ENCODE measurements around the gene FAM53B.

The FAM53B gene

DNA sequence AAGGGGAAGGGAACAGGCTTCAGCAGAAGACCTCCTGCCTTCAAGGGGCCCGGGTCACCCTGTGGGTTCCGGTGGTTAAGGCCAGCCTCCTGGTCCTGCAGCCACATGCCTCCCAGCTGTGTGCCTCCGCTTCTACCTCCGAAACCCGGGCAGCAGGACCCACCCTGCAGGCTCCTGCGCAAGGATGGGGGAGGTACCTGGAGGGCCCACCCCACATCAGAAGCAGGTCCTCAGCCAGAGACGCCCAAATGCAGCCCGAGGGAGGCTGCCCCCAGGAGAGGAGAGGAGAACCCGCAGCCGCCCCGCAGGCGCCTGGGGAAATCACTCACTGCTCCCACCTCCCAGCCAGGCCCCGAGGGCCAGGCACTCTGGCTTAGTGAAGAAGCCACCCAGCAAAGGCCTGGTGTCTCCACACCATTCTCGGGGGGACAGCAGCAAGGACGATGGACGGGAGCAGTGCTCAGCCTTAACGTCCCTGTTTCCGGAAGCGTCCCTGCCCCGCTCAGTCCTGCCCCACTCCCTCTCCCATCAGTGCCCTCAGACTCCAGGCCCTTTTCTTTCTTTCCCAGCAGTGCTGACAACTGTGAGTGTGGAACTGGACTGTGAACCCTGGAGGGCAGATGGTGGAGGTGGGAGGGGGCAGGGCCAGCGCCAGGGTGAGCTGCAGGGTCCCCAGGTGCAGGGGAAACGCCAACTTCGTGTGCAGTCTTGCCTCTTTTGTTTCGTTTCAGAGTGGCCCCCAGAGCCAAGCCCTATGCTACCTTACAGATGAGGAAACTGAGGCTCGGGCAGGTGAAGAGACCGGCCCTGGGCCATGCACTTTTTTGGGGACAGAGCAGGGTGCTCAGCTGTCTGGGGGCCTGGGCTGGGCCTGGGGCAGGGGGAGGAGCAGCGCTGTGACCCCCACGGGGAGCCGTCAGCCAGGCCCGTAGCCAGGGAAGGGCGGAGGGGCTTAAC is 138.0 kb downstream of the FAM53B start:
- Histone ChIP-seq H4K91ac (ENCODE audit: low read depth, low read length) (no peak overlapping the region), H3K14ac (ENCODE audit: low read length) (no peak overlapping the region), H3K27ac (ENCODE audit: low read depth, low read length) (no peak overlapping the region)

DNA sequence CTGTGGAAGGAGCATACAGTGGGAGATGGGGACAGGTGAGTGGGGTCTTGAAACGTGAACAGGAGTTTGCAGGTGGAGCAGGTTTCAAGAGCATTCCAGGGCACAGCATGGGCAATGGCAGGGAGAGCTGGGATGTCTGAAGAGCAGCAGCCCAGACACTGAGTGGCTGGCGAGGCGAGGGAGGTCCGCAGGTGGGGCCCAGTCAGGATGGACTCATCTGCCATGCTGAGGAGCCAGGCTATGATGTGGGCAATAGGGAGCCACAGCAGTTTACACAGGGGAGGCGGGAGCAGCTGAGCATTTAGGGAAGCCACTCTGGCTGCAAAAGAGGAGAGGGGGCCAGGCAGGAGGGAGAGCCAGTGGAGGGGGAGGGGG is 138.7 kb downstream of the FAM53B start:
- Histone ChIP-seq H3K23ac (ENCODE audit: low read length) (no peak overlapping the region), H2BK12ac (ENCODE audit: low read length) (no peak overlapping the region), H3K36me3 (ENCODE audit: control insufficient read depth in 1 of 2, insufficient read depth in 2 of 2, low read length in 2 of 2) (no peaks in the 10 kb centered on the region), H2BK120ac (ENCODE audit: insufficient read depth, low read length, poor library complexity) (no peak overlapping the region), H2AFZ (ENCODE audit: insufficient read depth, low read length, poor library complexity) (no peak overlapping the region), H3K79me2 (ENCODE audit: control insufficient read depth, insufficient read depth, low read length, poor library complexity) (no peaks in the 10 kb centered on the region), H3K4me2 (ENCODE audit: low read length) (no peak overlapping the region), H3K79me1 (ENCODE audit: low read length) (no peaks in the 10 kb centered on the region), H3K27me3 (ENCODE audit: insufficient read depth, low read length) (no peaks in the 10 kb centered on the region), H3K27ac (ENCODE audit: low read depth, low read length) (no peak overlapping the region), H2AK5ac (ENCODE audit: low read length) (no peak overlapping the region), H3K4me3 (ENCODE audit: low read depth, low read length) (no peak overlapping the region), H2BK5ac (ENCODE audit: low read depth, low read length, poor library complexity) (no peak overlapping the region), H4K91ac (ENCODE audit: low read depth, low read length) (no peak overlapping the region), H4K12ac (ENCODE audit: low read depth, low read length) (no peak overlapping the region), H3K9ac (ENCODE audit: low read length) (no peak overlapping the region), H3K9me3 (ENCODE audit: insufficient read depth, low read depth, low read length) (peaks cover 3% of the 10 kb centered on the region), H4K8ac (ENCODE audit: low read depth, low read length) (no peak overlapping the region), H3K4me1 (ENCODE audit: control insufficient read depth in 1 of 2, insufficient read depth in 2 of 2, low read length in 2 of 2) (no peaks in the 10 kb centered on the region), H3K4ac (ENCODE audit: low read depth, low read length) (no peak overlapping the region), H3K18ac (ENCODE audit: low read length) (no peak overlapping the region), H3K14ac (ENCODE audit: low read length) (no peak overlapping the region)
- WGBS (ENCODE audit: extremely low coverage, insufficient coverage, insufficient read length), result no CpG with 5 or more reads among the region's 5 CpGs
- DNase-seq, result no peak

More for the DNA sequence above, 138.0 kb downstream of the FAM53B start:
- Histone ChIP-seq H3K79me2 (ENCODE audit: control insufficient read depth, insufficient read depth, low read length, poor library complexity) (no peaks in the 10 kb centered on the region), H2BK120ac (ENCODE audit: insufficient read depth, low read length, poor library complexity) (no peak overlapping the region), H2BK5ac (ENCODE audit: low read depth, low read length, poor library complexity) (no peak overlapping the region), H2AK5ac (ENCODE audit: low read length) (no peak overlapping the region), H3K27me3 (ENCODE audit: insufficient read depth, low read length) (no peaks in the 10 kb centered on the region), H3K79me1 (ENCODE audit: low read length) (no peaks in the 10 kb centered on the region), H4K12ac (ENCODE audit: low read depth, low read length) (no peak overlapping the region), H3K9ac (ENCODE audit: low read length) (no peak overlapping the region), H2BK12ac (ENCODE audit: low read length) (no peak overlapping the region), H3K36me3 (ENCODE audit: control insufficient read depth in 1 of 2, insufficient read depth in 2 of 2, low read length in 2 of 2) (no peaks in the 10 kb centered on the region), H3K4ac (ENCODE audit: low read depth, low read length) (no peak overlapping the region), H3K18ac (ENCODE audit: low read length) (no peak overlapping the region), H3K23ac (ENCODE audit: low read length) (no peak overlapping the region), H2AFZ (ENCODE audit: insufficient read depth, low read length, poor library complexity) (no peak overlapping the region), H3K4me2 (ENCODE audit: low read length) (no peak overlapping the region), H3K9me3 (ENCODE audit: insufficient read depth, low read depth, low read length) (peaks cover 1% of the 10 kb centered on the region), H3K4me1 (ENCODE audit: control insufficient read depth in 1 of 2, insufficient read depth in 2 of 2, low read length in 2 of 2) (no peaks in the 10 kb centered on the region), H4K8ac (ENCODE audit: low read depth, low read length) (no peak overlapping the region), H3K4me3 (ENCODE audit: low read depth, low read length) (no peak overlapping the region)
- DNase-seq, result peak; percentile 48 to 65
- no CpG with 5 or more reads among the region's 31 CpGs for WGBS (ENCODE audit: extremely low coverage, insufficient coverage, insufficient read length)

DNA sequence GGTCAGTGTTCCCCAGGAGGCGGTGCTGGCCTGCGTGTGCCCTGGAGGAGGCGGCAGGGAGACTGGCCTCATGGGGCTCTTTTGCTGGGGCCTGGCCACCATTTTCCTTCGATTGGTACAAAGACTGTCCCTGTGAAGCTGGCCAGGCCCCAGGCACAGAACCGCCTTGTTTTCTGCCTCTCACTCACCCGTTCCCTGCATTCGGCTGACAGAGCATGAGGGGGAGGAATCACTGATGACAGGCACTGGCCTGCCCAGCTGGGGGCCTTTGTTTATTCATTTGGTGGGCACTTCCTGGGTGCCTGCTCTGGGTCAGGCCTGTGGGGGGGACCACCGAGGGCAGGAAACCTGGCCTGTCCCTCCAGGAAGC is 139.2 kb downstream of the FAM53B start:
- Histone ChIP-seq H3K4me3 (ENCODE audit: low read depth, low read length) (no peak overlapping the region), H3K23ac (ENCODE audit: low read length) (no peak overlapping the region), H2AFZ (ENCODE audit: insufficient read depth, low read length, poor library complexity) (no peak overlapping the region), H2BK120ac (ENCODE audit: insufficient read depth, low read length, poor library complexity) (no peak overlapping the region), H4K91ac (ENCODE audit: low read depth, low read length) (no peak overlapping the region), H3K79me1 (ENCODE audit: low read length) (no peaks in the 10 kb centered on the region), H3K79me2 (ENCODE audit: control insufficient read depth, insufficient read depth, low read length, poor library complexity) (no peaks in the 10 kb centered on the region), H3K9ac (ENCODE audit: low read length) (no peak overlapping the region), H2BK12ac (ENCODE audit: low read length) (no peak overlapping the region), H3K4ac (ENCODE audit: low read depth, low read length) (no peak overlapping the region), H4K12ac (ENCODE audit: low read depth, low read length) (no peak overlapping the region), H3K4me1 (ENCODE audit: control insufficient read depth in 1 of 2, insufficient read depth in 2 of 2, low read length in 2 of 2) (no peaks in the 10 kb centered on the region), H3K14ac (ENCODE audit: low read length) (no peak overlapping the region), H3K27ac (ENCODE audit: low read depth, low read length) (no peak overlapping the region), H3K27me3 (ENCODE audit: insufficient read depth, low read length) (no peaks in the 10 kb centered on the region), H3K18ac (ENCODE audit: low read length) (no peak overlapping the region), H3K36me3 (ENCODE audit: control insufficient read depth in 1 of 2, insufficient read depth in 2 of 2, low read length in 2 of 2) (no peaks in the 10 kb centered on the region), H4K8ac (ENCODE audit: low read depth, low read length) (no peak overlapping the region), H3K9me3 (ENCODE audit: insufficient read depth, low read depth, low read length) (peaks cover 3% of the 10 kb centered on the region), H3K4me2 (ENCODE audit: low read length) (no peak overlapping the region), H2BK5ac (ENCODE audit: low read depth, low read length, poor library complexity) (no peak overlapping the region), H2AK5ac (ENCODE audit: low read length) (no peak overlapping the region)
- no peak for DNase-seq
- WGBS (ENCODE audit: extremely low coverage, insufficient coverage, insufficient read length), result no CpG with 5 or more reads among the region's 8 CpGs

DNA sequence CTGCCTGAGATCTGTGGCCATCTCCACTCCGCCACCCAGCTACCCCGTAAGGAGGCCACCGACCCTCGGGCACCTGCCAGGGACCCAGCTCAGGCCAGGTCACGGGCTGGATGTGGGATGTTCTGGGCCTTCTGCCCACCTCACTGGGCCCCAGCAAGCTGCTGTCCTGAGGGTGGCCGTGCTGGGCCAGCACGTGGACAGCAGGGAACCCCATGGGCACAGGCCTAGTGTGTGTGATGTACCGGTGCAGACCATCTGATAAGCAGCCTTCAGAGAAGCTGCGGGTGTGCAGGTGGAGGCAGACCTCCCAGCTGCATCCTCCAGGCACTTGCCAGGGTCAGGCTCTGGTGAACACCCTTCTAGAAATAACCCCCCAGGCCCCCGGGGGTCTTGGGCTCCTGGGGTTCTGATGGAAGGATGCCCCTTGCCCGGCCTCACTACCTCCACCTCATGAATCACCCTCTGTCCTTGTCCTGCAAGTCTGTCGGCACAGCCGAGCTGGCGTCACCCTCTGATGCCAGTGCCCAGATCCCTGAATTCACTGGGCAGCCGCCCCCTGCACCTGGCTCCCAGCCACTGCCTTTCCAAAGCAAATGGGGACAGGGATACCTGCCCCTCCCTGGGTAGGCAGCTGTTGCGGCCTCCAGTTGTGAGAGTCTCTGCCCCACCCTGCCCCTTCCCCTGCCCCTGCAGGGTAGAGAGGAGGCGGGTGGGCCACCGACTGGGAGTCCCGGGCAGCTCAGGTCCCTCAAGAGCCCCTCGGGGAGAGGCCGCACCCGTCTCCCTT is 139.8 kb downstream of the FAM53B start:
- Histone ChIP-seq H2BK12ac (ENCODE audit: low read length) (no peak overlapping the region), H3K9me3 (ENCODE audit: insufficient read depth, low read depth, low read length) (peaks cover 2% of the 10 kb centered on the region), H3K36me3 (ENCODE audit: control insufficient read depth in 1 of 2, insufficient read depth in 2 of 2, low read length in 2 of 2) (no peaks in the 10 kb centered on the region), H3K79me1 (ENCODE audit: low read length) (no peaks in the 10 kb centered on the region), H3K27me3 (ENCODE audit: insufficient read depth, low read length) (no peaks in the 10 kb centered on the region), H3K4me2 (ENCODE audit: low read length) (no peak overlapping the region), H3K4me1 (ENCODE audit: control insufficient read depth in 1 of 2, insufficient read depth in 2 of 2, low read length in 2 of 2) (no peaks in the 10 kb centered on the region), H2AK5ac (ENCODE audit: low read length) (no peak overlapping the region), H3K23ac (ENCODE audit: low read length) (no peak overlapping the region), H2BK120ac (ENCODE audit: insufficient read depth, low read length, poor library complexity) (no peak overlapping the region), H2BK5ac (ENCODE audit: low read depth, low read length, poor library complexity) (no peak overlapping the region), H2AFZ (ENCODE audit: insufficient read depth, low read length, poor library complexity) (no peak overlapping the region), H4K12ac (ENCODE audit: low read depth, low read length) (no peak overlapping the region), H3K79me2 (ENCODE audit: control insufficient read depth, insufficient read depth, low read length, poor library complexity) (no peaks in the 10 kb centered on the region), H3K4ac (ENCODE audit: low read depth, low read length) (no peak overlapping the region), H3K14ac (ENCODE audit: low read length) (no peak overlapping the region), H4K8ac (ENCODE audit: low read depth, low read length) (no peak overlapping the region), H3K18ac (ENCODE audit: low read length) (no peak overlapping the region), H3K9ac (ENCODE audit: low read length) (no peak overlapping the region), H3K27ac (ENCODE audit: low read depth, low read length) (no peak overlapping the region), H4K91ac (ENCODE audit: low read depth, low read length) (no peak overlapping the region), H3K4me3 (ENCODE audit: low read depth, low read length) (no peak overlapping the region)
- no CpG with 5 or more reads among the region's 22 CpGs for WGBS (ENCODE audit: extremely low coverage, insufficient coverage, insufficient read length)
- DNase-seq, result no peak
